Activated CD4-positive, alpha-beta T cell treated with anti-CD3 and anti-CD28 coated beads, Interleukin-2, Interleukin-4, amounts not matched to agents 100 ng/mL and 50 ng/mL, durations not matched to agents 16 hours and 8 hours (primary cell): Measurements from ENCODE around the gene UBXN4.
A peak's percentile ranks its signal among the peaks of the same experiment; 100 is the strongest.
"Not testable (repeated sequence)": the region's sequence is repeated elsewhere in the genome, so short reads cannot be mapped to it uniquely, and the experiment has no call there.

ENCODE experiments used
- DNase-seq: peaks from one replicate; pipeline ENCODE4 v3.0.0-alpha.2; 2020; ENCODE audit warnings: low spot score

The UBXN4 gene

GRCh38 chr2:135762530-135762929 is 20.9 kb downstream of the UBXN4 start:
- DNase-seq, result no peak

GRCh38 chr2:135768863-135769262 is 27.2 kb downstream of the UBXN4 start:
- no peak for DNase-seq

GRCh38 chr2:135773319-135773718 is 31.7 kb downstream of the UBXN4 start:
- no peak for DNase-seq

GRCh38 chr2:135773917-135774316 is 32.3 kb downstream of the UBXN4 start:
- no peak for DNase-seq

- no peak for DNase-seq
Observed at GRCh38 chr2:135775420-135775819, 33.8 kb downstream of the UBXN4 start.

GRCh38 chr2:135776367-135776766 is 34.7 kb downstream of the UBXN4 start:
- DNase-seq, result no peak

GRCh38 chr2:135782231-135782630 is 40.6 kb downstream of the UBXN4 start:
- no peak for DNase-seq

GRCh38 chr2:135783439-135783838 is 41.8 kb downstream of the UBXN4 start:
- DNase-seq, result no peak

GRCh38 chr2:135785032-135785431 is 43.4 kb downstream of the UBXN4 start:
- no peak for DNase-seq

- no peak for DNase-seq
Observed at GRCh38 chr2:135786823-135787222, 45.2 kb downstream of the UBXN4 start.

- no peak for DNase-seq
Observed at GRCh38 chr2:135790423-135790822, 48.8 kb downstream of the UBXN4 start.

- DNase-seq, result no peak
Observed at GRCh38 chr2:135791418-135792190, 49.9 kb downstream of the UBXN4 start.

GRCh38 chr2:135792401-135793150 is 50.9 kb downstream of the UBXN4 start:
- DNase-seq, result peak; percentile 37

GRCh38 chr2:135795641-135796040 is 54.0 kb downstream of the UBXN4 start:
- DNase-seq, result not testable (repeated sequence)

- DNase-seq, result no peak
Observed at GRCh38 chr2:135796606-135797005, 55.0 kb downstream of the UBXN4 start.

- peak; percentile 84 for DNase-seq
Observed at GRCh38 chr2:135797497-135798274, 56.0 kb downstream of the UBXN4 start.

- DNase-seq, result no peak
Observed at GRCh38 chr2:135798275-135798705, 56.6 kb downstream of the UBXN4 start.

GRCh38 chr2:135798762-135799161 is 57.1 kb downstream of the UBXN4 start:
- DNase-seq, result no peak

- DNase-seq, result no peak
Observed at GRCh38 chr2:135799738-135800137, 58.1 kb downstream of the UBXN4 start.

- no peak for DNase-seq
Observed at GRCh38 chr2:135800513-135801460, 59.1 kb downstream of the UBXN4 start.

- no peak for DNase-seq
Observed at GRCh38 chr2:135802350-135802749, 60.7 kb downstream of the UBXN4 start.
